Measurements from ENCODE around the gene FBXL4. TPM values are rescaled to one million over a fixed set of nuclear protein-coding genes. Genes with fewer than 3 reads are reported as not detected.

The FBXL4 gene
- polyA plus RNA-seq, 1 of the 3 experiments (the other 2 are of a cell fraction), result 8.1 TPM

GRCh38 chr6:98924647-98925046 lies 23.1 kb downstream of the FBXL4 start:
- Histone ChIP-seq H3K4me3 (ENCODE audit: low read depth in 2 of 2, low read length in 1 of 2) (no peak overlapping the region), H3K4me1 (ENCODE audit: control insufficient read depth in 1 of 2, insufficient read depth in 2 of 2, low read depth in 1 of 2, low read length in 1 of 2) (peaks cover 2 to 8% of the 10 kb centered on the region in 2 experiments; a peak in 3 of 4 replicates), H3K27me3 (ENCODE audit: insufficient read depth) (no peaks in the 10 kb centered on the region), H3K27ac (ENCODE audit: low read depth in 2 of 2, low read length in 1 of 2) (no peak overlapping the region), H3K9ac (no peak overlapping the region), H4K20me1 (ENCODE audit: insufficient read depth) (peaks cover 6% of the 10 kb centered on the region; the same call in 1 of the 2 replicates), H3K4me2 (no peak overlapping the region), H3K9me3 (no peaks in the 10 kb centered on the region), H3K79me2 (ENCODE audit: insufficient read depth) (peaks cover 27% of the 10 kb centered on the region), H3F3A (replicated peaks; ENCODE audit: insufficient read depth) (no peaks in the 10 kb centered on the region), H3K36me3 (replicated peaks in 1 of 2; ENCODE audit: control insufficient read depth in 1 of 2, insufficient read depth in 2 of 2, low read length in 1 of 2) (peaks cover 25 to 28% of the 10 kb centered on the region in 2 experiments), H2AFZ (ENCODE audit: low read depth) (no peak overlapping the region), H3K9me2 (no peaks in the 10 kb centered on the region)
- 75% methylated on average over 6 of the region's 6 CpGs for WGBS (ENCODE audit: low lambda C conversion rate)
- POLR2A ChIA-PET, result no interaction called here
- no peak for DNase-seq
- CTCF ChIA-PET, result no interaction called here
- TF ChIP-seq YY1 (IDR thresholded peaks at IDR 0.05; ENCODE audit: low read depth) (no peak), MEF2A (IDR thresholded peaks at IDR 0.05; ENCODE audit: borderline replicate concordance, low read depth) (no peak), GATA2 (CRISPR knock-in tag; IDR thresholded peaks at IDR 0.05) (0 out of 2 replicates have a peak, but pooled peaks have one; percentile 19)

GRCh38 chr6:98920904-98921431 lies 26.8 kb downstream of the FBXL4 start:
- POLR2A ChIA-PET, result interaction anchor here (0.6 kb wide), 1 partner anchor 18 kb away, joined by 4 read pairs; no protein-coding TSS in a partner anchor
- no peak for DNase-seq
- CTCF ChIA-PET, result interaction anchor here (1.2 kb wide), 1 partner anchor 26 kb away, joined by 3 read pairs; no protein-coding TSS in a partner anchor

More at GRCh38 chr6:98920904-98921431, 26.8 kb downstream of the FBXL4 start:
- Histone ChIP-seq H3K4me1 (ENCODE audit: control insufficient read depth in 1 of 2, insufficient read depth in 2 of 2, low read depth in 1 of 2, low read length in 1 of 2) (peaks cover 0 to 3% of the 10 kb centered on the region in 2 experiments; a peak in 1 of 4 replicates), H3K36me3 (replicated peaks in 1 of 2; ENCODE audit: control insufficient read depth in 1 of 2, insufficient read depth in 2 of 2, low read length in 1 of 2) (peaks cover 14 to 16% of the 10 kb centered on the region in 2 experiments), H3K4me3 (ENCODE audit: low read depth in 2 of 2, low read length in 1 of 2) (no peak overlapping the region), H3K9me3 (no peaks in the 10 kb centered on the region), H3K4me2 (no peak overlapping the region), H3K9me2 (no peaks in the 10 kb centered on the region), H3F3A (replicated peaks; ENCODE audit: insufficient read depth) (no peaks in the 10 kb centered on the region), H3K27me3 (ENCODE audit: insufficient read depth) (no peaks in the 10 kb centered on the region), H3K79me2 (ENCODE audit: insufficient read depth) (0 out of 2 replicates have a peak, but pooled peaks cover under 1% of the 10 kb centered on the region), H4K20me1 (ENCODE audit: insufficient read depth) (no peaks in the 10 kb centered on the region), H3K9ac (no peak overlapping the region), H3K27ac (ENCODE audit: low read depth in 2 of 2, low read length in 1 of 2) (no peak overlapping the region), H2AFZ (ENCODE audit: low read depth) (no peak overlapping the region)
- no peak for TF ChIP-seq REST (IDR thresholded peaks at IDR 0.05; ENCODE audit: low read depth, low read length)
- no peak for TF ChIP-seq USF2 (IDR thresholded peaks at IDR 0.05; ENCODE audit: borderline replicate concordance, low read depth, low read length)
- no peak for TF ChIP-seq RCOR1 (IDR thresholded peaks at IDR 0.05; ENCODE audit: low read length)
- no peak for TF ChIP-seq GABPA (IDR thresholded peaks at IDR 0.05; ENCODE audit: low read depth)
- no peak for TF ChIP-seq FOXJ3 (CRISPR knock-in tag; IDR thresholded peaks at IDR 0.05)
- TF ChIP-seq ELF1 (IDR thresholded peaks at IDR 0.05), result no peak
- no peak for TF ChIP-seq EP300 (IDR thresholded peaks at IDR 0.05; ENCODE audit: borderline replicate concordance in 1 of 2, low read depth in 1 of 2, low read length in 1 of 2)
- no peak for TF ChIP-seq JUND (IDR thresholded peaks at IDR 0.05)
- no peak for TF ChIP-seq MAX (IDR thresholded peaks at IDR 0.05; ENCODE audit: low read depth)
- TF ChIP-seq TAF1 (IDR thresholded peaks at IDR 0.05; ENCODE audit: borderline replicate concordance, low read depth, low read length), result no peak
- no peak for TF ChIP-seq TEAD4 (IDR thresholded peaks at IDR 0.05; ENCODE audit: borderline replicate concordance, insufficient read depth)
- no peak for TF ChIP-seq RFX5 (IDR thresholded peaks at IDR 0.05; ENCODE audit: low read length)
- TF ChIP-seq CTCF (IDR thresholded peaks at IDR 0.05), result no peak
- TF ChIP-seq YY1 (IDR thresholded peaks at IDR 0.05; ENCODE audit: low read depth), result no peak
- TF ChIP-seq ZBTB33 (IDR thresholded peaks at IDR 0.05; ENCODE audit: borderline replicate concordance, low read depth), result no peak
- TF ChIP-seq USF1 (IDR thresholded peaks at IDR 0.05; ENCODE audit: borderline replicate concordance, low read depth), result no peak
